Smooth muscle cell (in vitro differentiated cells): ENCODE data around the gene STARD10. TPM values are rescaled to one million over a fixed set of nuclear protein-coding genes. Genes with fewer than 3 reads are reported as not detected.
A peak's percentile ranks its signal among the peaks of the same experiment; 100 is the strongest.

Experiments used
- DNase-seq: peaks from one replicate; lab custom pipeline; 2025; ENCODE audit not compliant: unreplicated experiment; lab: John Stamatoyannopoulos, UW
- H2AFZ ChIP-seq: fragments of 200-600 bp; sonication (generic); 2 replicates; pipeline ENCODE4 v1.6.0; 2016; ENCODE audit warnings: antibody characterized with exemption, low read depth, mild to moderate bottlenecking
- H3F3A ChIP-seq: fragments of 200-600 bp; sonication (generic); 2 replicates; pipeline ENCODE4 v1.6.0; 2017; ENCODE audit warnings: antibody characterized with exemption, low read depth
- H3K27ac ChIP-seq: fragments of 200-600 bp; sonication (generic); 2 replicates; pipeline ENCODE4 v1.5.1; 2016; ENCODE audit warnings: low read depth, mild to moderate bottlenecking
- H3K27me3 ChIP-seq: fragments of 200-600 bp; sonication (generic); 2 replicates; pipeline ENCODE4 v1.6.1; 2016; ENCODE audit warnings: low read depth, mild to moderate bottlenecking
- H3K36me3 ChIP-seq: fragments of 200-600 bp; sonication (generic); 2 replicates; pipeline ENCODE4 v1.5.1; 2016; ENCODE audit warnings: low read depth
- H3K4me1 ChIP-seq: fragments of 200-600 bp; sonication (generic); 2 replicates; pipeline ENCODE4 v1.5.1; 2016; ENCODE audit warnings: low read depth
- H3K4me2 ChIP-seq: fragments of 200-600 bp; sonication (generic); 2 replicates; pipeline ENCODE4 v1.6.0; 2016; ENCODE audit warnings: mild to moderate bottlenecking
- H3K4me3 ChIP-seq: fragments of 200-600 bp; sonication (generic); 2 replicates; pipeline ENCODE4 v1.5.1; 2016; ENCODE audit warnings: mild to moderate bottlenecking
- H3K79me2 ChIP-seq: fragments of 200-600 bp; sonication (generic); 2 replicates; pipeline ENCODE4 v1.6.0; 2016; ENCODE audit warnings: low read depth, mild to moderate bottlenecking
- H3K9ac ChIP-seq: fragments of 200-600 bp; sonication (generic); 2 replicates; pipeline ENCODE4 v1.6.0; 2016; ENCODE audit warnings: low read depth
- H3K9me3 ChIP-seq: fragments of 200-600 bp; sonication (generic); replicated peaks from 2 replicates; pipeline ENCODE4 v1.5.1; 2016; ENCODE audit warnings: low read depth
- H4K20me1 ChIP-seq: fragments of 200-600 bp; sonication (generic); 2 replicates; pipeline ENCODE4 v1.6.0; 2016; ENCODE audit warnings: low read depth
- CTCF ChIP-seq: fragments of 200-600 bp; sonication (generic); IDR thresholded peaks from 2 replicates; pipeline ENCODE4 v1.5.1; 2017; ENCODE audit warnings: borderline replicate concordance, mild to moderate bottlenecking, antibody characterized with exemption; ENCODE audit not compliant: insufficient read depth, poor library complexity, severe bottlenecking
- WGBS: methylation state at CpG from one replicate; pipeline ENCODE4 v1.1.7; 2016; ENCODE audit warnings: low lambda C conversion rate; 5-methylcytosine and 5-hydroxymethylcytosine counted together
- polyA plus RNA-seq: library from polyadenylated mRNA; unstranded; fragments of >200 nt; fragmentation: Nextera tagmentation; extraction: Ambion mirVana; gene quantifications from 2 replicates; pipeline ENCODE4 v1.2.1, GENCODE V29; 2016
- total RNA-seq: library from RNA; depleted of rRNA; stranded (reverse); fragments of >200 nt; gene quantifications from 2 replicates; pipeline ENCODE4 v1.2.3, GENCODE V29; 2014

The STARD10 gene
- total and polyA plus RNA-seq, 2 experiments from 2014 or later: 87.7 to 130 TPM

GRCh38 chr11:72722050-72722748 lies 71.6 kb downstream of the STARD10 start:
- DNase-seq: peak; percentile 67
- peaks cover 42% of the 10 kb centered on the region for H4K20me1 ChIP-seq
- H3K27me3 ChIP-seq: no peaks in the 10 kb centered on the region
- H3K9ac ChIP-seq: peak overlapping the region; percentile 70
- no peak for TF ChIP-seq CTCF
- H3K36me3 ChIP-seq: no peaks in the 10 kb centered on the region
- H3K4me3 ChIP-seq: peak overlapping the region; percentile 54
- peak overlapping the region; percentile 83 for H2AFZ ChIP-seq
- H3F3A ChIP-seq: no peaks in the 10 kb centered on the region
- WGBS: 14% methylated on average over 10 of the region's 10 CpGs
- peak overlapping the region; percentile 98 for H3K4me2 ChIP-seq
- peaks cover 50% of the 10 kb centered on the region for H3K79me2 ChIP-seq
- H3K4me1 ChIP-seq: peaks cover 5% of the 10 kb centered on the region
- no peaks in the 10 kb centered on the region for H3K9me3 ChIP-seq
- peak overlapping the region; percentile 84 for H3K27ac ChIP-seq

GRCh38 chr11:72721689-72722049 lies 72.2 kb downstream of the STARD10 start:
- Histone ChIP-seq H3K27ac (peak overlapping the region; percentile 84), H3K79me2 (peaks cover 50% of the 10 kb centered on the region), H3K9ac (peak overlapping the region; percentile 70), H3F3A (no peaks in the 10 kb centered on the region), H3K27me3 (no peaks in the 10 kb centered on the region), H3K4me3 (peak overlapping the region; percentile 54), H2AFZ (peak overlapping the region; percentile 83), H3K9me3 (no peaks in the 10 kb centered on the region), H3K36me3 (no peaks in the 10 kb centered on the region), H3K4me1 (peaks cover 5% of the 10 kb centered on the region), H3K4me2 (peak overlapping the region; percentile 98), H4K20me1 (peaks cover 47% of the 10 kb centered on the region)
- TF ChIP-seq CTCF: no peak
- 49% methylated on average over 13 of the region's 13 CpGs for WGBS
- DNase-seq: no peak

- Histone ChIP-seq H3K36me3 (no peaks in the 10 kb centered on the region), H3K9me3 (no peaks in the 10 kb centered on the region), H4K20me1 (peaks cover 51% of the 10 kb centered on the region), H3K27me3 (no peaks in the 10 kb centered on the region), H2AFZ (no peak overlapping the region), H3K79me2 (peaks cover 50% of the 10 kb centered on the region), H3K4me1 (peaks cover 5% of the 10 kb centered on the region), H3K9ac (peak overlapping the region; percentile 70), H3K4me2 (peak overlapping the region; percentile 98), H3K4me3 (peak overlapping the region; percentile 54), H3K27ac (peak overlapping the region; percentile 84), H3F3A (no peaks in the 10 kb centered on the region)
- TF ChIP-seq CTCF: no peak
- 74% methylated on average over 3 of the region's 3 CpGs for WGBS
- DNase-seq: no peak
Observed at GRCh38 chr11:72721276-72721675, 72.6 kb downstream of the STARD10 start.

- DNase-seq: no peak
- H3F3A ChIP-seq: no peaks in the 10 kb centered on the region
- H2AFZ ChIP-seq: no peak overlapping the region
- H3K4me2 ChIP-seq: peak overlapping the region; percentile 98
- H3K4me1 ChIP-seq: peaks cover 5% of the 10 kb centered on the region
- H3K27me3 ChIP-seq: no peaks in the 10 kb centered on the region
- H4K20me1 ChIP-seq: peaks cover 56% of the 10 kb centered on the region
- WGBS: 85% methylated on average over 4 of the region's 4 CpGs
- peaks cover 52% of the 10 kb centered on the region for H3K79me2 ChIP-seq
- H3K36me3 ChIP-seq: no peaks in the 10 kb centered on the region
- no peaks in the 10 kb centered on the region for H3K9me3 ChIP-seq
- peak overlapping the region; percentile 54 for H3K4me3 ChIP-seq
- peak overlapping the region; percentile 70 for H3K9ac ChIP-seq
- H3K27ac ChIP-seq: peak overlapping the region; percentile 84
- TF ChIP-seq CTCF: no peak
Observed at GRCh38 chr11:72720784-72721183, 73.1 kb downstream of the STARD10 start.
